Measurements from ENCODE around the gene TAB2. TPM values are rescaled to one million over a fixed set of nuclear protein-coding genes. Genes with fewer than 3 reads are reported as not detected.

The TAB2 gene
- total RNA-seq, 4 donors from 2014 or later, result 43.6 to 89.9 (median 64.7) TPM

GRCh38 chr6:149311293-149311692 is 6.2 kb upstream of the TAB2 start:
- no peaks in the 10 kb centered on the region for H3K9me3 ChIP-seq
- in situ Hi-C loops (cut with MboI; ENCODE audit: low pct_ligation_motif_present in 1 of 4, low pct_unique_long_range_greater_than_20kb in 1 of 4, low sequenced_read_pairs in 3 of 4) (no loop called here), intact Hi-C loops (cut with DNase I; ENCODE audit: low total_unique reads) (loop anchor here (10.0 kb wide), 1 partner anchor 226 kb away; no protein-coding TSS in a partner anchor)
- no peaks in the 10 kb centered on the region for H3K36me3 ChIP-seq
- DNase-seq, result no peak
- TF ChIP-seq EP300 (IDR thresholded peaks at IDR 0.05; ENCODE audit: low read depth), result no peak
- TF ChIP-seq CTCF (IDR thresholded peaks at IDR 0.05), result no peak
- no peak for TF ChIP-seq POLR2AphosphoS5 (IDR thresholded peaks at IDR 0.05)
- TF ChIP-seq POLR2A (IDR thresholded peaks at IDR 0.05), result no peak
- no peak overlapping the region for H3K27ac ChIP-seq
- no peaks in the 10 kb centered on the region for H3K27me3 ChIP-seq
- peaks cover 0 to 4% (median 3%) of the 10 kb centered on the region in 4 donors for H3K4me1 ChIP-seq
- no peak overlapping the region for H3K4me3 ChIP-seq
- 70 to 71% methylated on average over 4 of the region's 4 CpGs for whole genome bisulfite sequencing, 2 donors (ENCODE audit: low coverage in 1 of 2)

- no peaks in the 10 kb centered on the region for H3K27me3 ChIP-seq
- no peak for TF ChIP-seq POLR2AphosphoS5 (IDR thresholded peaks at IDR 0.05)
- TF ChIP-seq CTCF (IDR thresholded peaks at IDR 0.05), result no peak
- no peak for TF ChIP-seq POLR2A (IDR thresholded peaks at IDR 0.05)
- no peak for TF ChIP-seq EP300 (IDR thresholded peaks at IDR 0.05; ENCODE audit: low read depth)
- no peak for DNase-seq
- no peak overlapping the region for H3K4me3 ChIP-seq
- intact Hi-C loops (cut with DNase I; ENCODE audit: low total_unique reads), result loop anchor here (10.0 kb wide), 1 partner anchor 227 kb away; no protein-coding TSS in a partner anchor
- WGBS, 2 donors (ENCODE audit: low coverage in 1 of 2), result 100% methylated on average over 1 of the region's 1 CpG
- H3K36me3 ChIP-seq, result no peaks in the 10 kb centered on the region
- peaks cover 0 to 7% (median 4%) of the 10 kb centered on the region in 4 donors for H3K4me1 ChIP-seq
- in situ Hi-C loops (cut with MboI; ENCODE audit: low pct_ligation_motif_present in 1 of 4, low pct_unique_long_range_greater_than_20kb in 1 of 4, low sequenced_read_pairs in 3 of 4), result no loop called here
- H3K27ac ChIP-seq, result no peak overlapping the region
- H3K9me3 ChIP-seq, result no peaks in the 10 kb centered on the region
These were observed 5.7 kb upstream of the TAB2 start for GRCh38 chr6:149311766-149312165.

GRCh38 chr6:149313070-149313469 is 4.4 kb upstream of the TAB2 start:
- Histone ChIP-seq H3K36me3 (no peaks in the 10 kb centered on the region), H3K4me1 (peaks cover 0 to 7% (median 4%) of the 10 kb centered on the region in 4 donors), H3K4me3 (no peak overlapping the region), H3K27ac (no peak overlapping the region), H3K27me3 (no peaks in the 10 kb centered on the region), H3K9me3 (no peaks in the 10 kb centered on the region)
- intact Hi-C loops (cut with DNase I; ENCODE audit: low total_unique reads), result loop anchor here (10.0 kb wide), 1 partner anchor 228 kb away; no protein-coding TSS in a partner anchor
- DNase-seq, result no peak
- no peak for TF ChIP-seq POLR2AphosphoS5 (IDR thresholded peaks at IDR 0.05)
- no peak for TF ChIP-seq POLR2A (IDR thresholded peaks at IDR 0.05)
- TF ChIP-seq CTCF (IDR thresholded peaks at IDR 0.05), result no peak
- TF ChIP-seq EP300 (IDR thresholded peaks at IDR 0.05; ENCODE audit: low read depth), result no peak
- WGBS, 2 donors (ENCODE audit: low coverage in 1 of 2), result 82 to 100% methylated on average over 2 to 5 of the region's 5 CpGs
- in situ Hi-C loops (cut with MboI; ENCODE audit: low pct_ligation_motif_present in 1 of 4, low pct_unique_long_range_greater_than_20kb in 1 of 4, low sequenced_read_pairs in 3 of 4), result no loop called here

GRCh38 chr6:149313861-149314260 is 3.7 kb upstream of the TAB2 start:
- H3K4me1 ChIP-seq, result peaks cover 0 to 12% (median 4%) of the 10 kb centered on the region in 4 donors
- in situ Hi-C loops (cut with MboI; ENCODE audit: low pct_ligation_motif_present in 1 of 4, low pct_unique_long_range_greater_than_20kb in 1 of 4, low sequenced_read_pairs in 3 of 4) (no loop called here), intact Hi-C loops (cut with DNase I; ENCODE audit: low total_unique reads) (loop anchor here (10.0 kb wide), 1 partner anchor 229 kb away; no protein-coding TSS in a partner anchor)
- no peak overlapping the region for H3K4me3 ChIP-seq
- TF ChIP-seq EP300 (IDR thresholded peaks at IDR 0.05; ENCODE audit: low read depth) (no peak), POLR2A (IDR thresholded peaks at IDR 0.05) (no peak), POLR2AphosphoS5 (IDR thresholded peaks at IDR 0.05) (no peak), CTCF (IDR thresholded peaks at IDR 0.05) (no peak)
- H3K27me3 ChIP-seq, result no peaks in the 10 kb centered on the region
- H3K27ac ChIP-seq, result no peak overlapping the region
- WGBS, 2 donors (ENCODE audit: low coverage in 1 of 2), result 86 to 100% methylated on average over 1 of the region's 1 CpG
- DNase-seq, result no peak
- H3K36me3 ChIP-seq, result no peaks in the 10 kb centered on the region
- no peaks in the 10 kb centered on the region for H3K9me3 ChIP-seq
